Keratinocyte (primary cell): ENCODE measurements around the gene FAAP20.

Experiments
- EZH2 ChIP-seq: IDR thresholded peaks from one replicate; pipeline ENCODE4 v1.6.1; 2012; ENCODE audit warnings: inconsistent platforms, mild to moderate bottlenecking, low read length, moderate library complexity
- TF ChIP-seq, protein P1 (sequence below), 3 experiments: IDR thresholded peaks in 1 of 3; conservative IDR thresholded peaks in 1 of 3; optimal IDR thresholded peaks in 1 of 3; 2 replicates in 2 of 3; 3 replicates in 1 of 3; pipeline versions ENCODE3 to v1.5.1; 2011; ENCODE audit warnings: low read length in 3 of 3, mild to moderate bottlenecking in 3 of 3, moderate library complexity in 2 of 3, control low read depth in 1 of 3, inconsistent platforms in 1 of 3; ENCODE audit not compliant: insufficient read depth in 2 of 3; ENCODE audit errors: extremely low read depth in 1 of 3

DNA sequence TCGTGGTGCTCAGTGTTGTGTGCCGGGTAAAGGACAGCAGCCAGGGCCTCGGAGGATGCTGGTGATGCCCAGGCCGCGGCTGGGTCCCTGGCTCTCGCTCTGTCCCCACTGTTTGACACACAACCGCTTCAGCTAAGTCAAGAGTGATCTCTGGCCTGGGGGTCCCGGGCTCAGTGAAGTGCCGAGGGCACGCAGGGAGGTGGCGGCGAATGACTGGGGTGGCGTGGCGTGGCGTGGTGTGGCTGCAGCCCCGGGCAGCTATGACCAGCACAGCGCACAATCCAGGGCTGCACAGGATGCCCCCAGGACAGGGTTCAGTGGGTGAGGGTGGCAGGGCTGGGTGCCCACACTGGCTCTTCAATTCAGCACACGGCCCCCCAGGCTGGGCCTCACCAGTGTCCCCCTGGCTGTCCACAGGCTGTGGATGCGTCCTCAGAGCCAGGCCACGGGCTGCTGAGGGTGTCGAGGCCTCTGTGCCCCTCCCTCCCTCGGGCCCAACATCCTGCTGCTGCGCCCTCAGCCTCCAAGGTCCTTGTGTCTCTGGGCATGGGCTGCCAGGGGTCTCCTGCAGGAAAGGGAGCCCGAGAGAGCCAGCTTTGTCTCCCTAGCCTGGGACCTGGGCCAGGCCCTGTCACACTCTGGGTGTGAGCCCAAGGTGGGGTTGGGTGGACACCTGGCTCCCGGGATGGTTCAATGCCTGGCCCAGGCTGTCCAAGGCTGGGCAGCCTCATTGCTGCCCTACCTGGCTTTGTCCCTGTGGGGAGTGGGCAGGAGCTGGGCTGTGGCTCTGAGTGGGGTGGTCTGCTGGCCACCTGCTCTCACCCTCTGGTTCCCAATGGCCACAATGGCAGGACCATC is 21.6 kb upstream of the FAAP20 start:
- TF ChIP-seq EZH2, result no peak
- TF ChIP-seq, protein P1, sequence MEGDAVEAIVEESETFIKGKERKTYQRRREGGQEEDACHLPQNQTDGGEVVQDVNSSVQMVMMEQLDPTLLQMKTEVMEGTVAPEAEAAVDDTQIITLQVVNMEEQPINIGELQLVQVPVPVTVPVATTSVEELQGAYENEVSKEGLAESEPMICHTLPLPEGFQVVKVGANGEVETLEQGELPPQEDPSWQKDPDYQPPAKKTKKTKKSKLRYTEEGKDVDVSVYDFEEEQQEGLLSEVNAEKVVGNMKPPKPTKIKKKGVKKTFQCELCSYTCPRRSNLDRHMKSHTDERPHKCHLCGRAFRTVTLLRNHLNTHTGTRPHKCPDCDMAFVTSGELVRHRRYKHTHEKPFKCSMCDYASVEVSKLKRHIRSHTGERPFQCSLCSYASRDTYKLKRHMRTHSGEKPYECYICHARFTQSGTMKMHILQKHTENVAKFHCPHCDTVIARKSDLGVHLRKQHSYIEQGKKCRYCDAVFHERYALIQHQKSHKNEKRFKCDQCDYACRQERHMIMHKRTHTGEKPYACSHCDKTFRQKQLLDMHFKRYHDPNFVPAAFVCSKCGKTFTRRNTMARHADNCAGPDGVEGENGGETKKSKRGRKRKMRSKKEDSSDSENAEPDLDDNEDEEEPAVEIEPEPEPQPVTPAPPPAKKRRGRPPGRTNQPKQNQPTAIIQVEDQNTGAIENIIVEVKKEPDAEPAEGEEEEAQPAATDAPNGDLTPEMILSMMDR (optimal IDR thresholded peaks at IDR 0.05 in 1 of 3, IDR thresholded peaks at IDR 0.05 in 1 of 3, conservative IDR thresholded peaks at IDR 0.05 in 1 of 3; ENCODE audit: extremely low read depth in 1 of 3, insufficient read depth in 2 of 3, low read length in 3 of 3), result no peak
